GM21423 (cell line): Measurements from ENCODE around the gene CIB1.
A peak's percentile ranks its signal among the peaks of the same experiment; 100 is the strongest.

ENCODE experiments used
- ATAC-seq: cut with Tn5 transposase; IDR thresholded peaks from one replicate; pipeline ENCODE4 v1.9.1; 2021; ENCODE audit warnings: mild to moderate bottlenecking, moderate library complexity; ENCODE audit not compliant: unreplicated experiment

The CIB1 gene

GRCh38 chr15:90241343-90242192, 7.8 kb upstream of the CIB1 start:
- ATAC-seq: no peak

GRCh38 chr15:90240856-90241255, 7.1 kb upstream of the CIB1 start:
- no peak for ATAC-seq

- no peak for ATAC-seq
Observed at GRCh38 chr15:90239371-90239770, 5.6 kb upstream of the CIB1 start.

GRCh38 chr15:90234096-90234988, 601 bp upstream of the CIB1 start, which contains the start of gene GDPGP1:
TSS of gene GDPGP1 (plus strand) at chr15:90234209. CDS start at chr15:90240909, 6,700 bp downstream.
- ATAC-seq: peak; percentile 69

GRCh38 chr15:90232941-90233386, 777 bp downstream of the CIB1 start:
- ATAC-seq: no peak

- ATAC-seq: no peak
Observed at GRCh38 chr15:90232196-90232595, 1.5 kb downstream of the CIB1 start.

- ATAC-seq: no peak
Observed at GRCh38 chr15:90231028-90232017, 2.4 kb downstream of the CIB1 start.

GRCh38 chr15:90230610-90231009, 3.1 kb downstream of the CIB1 start:
- ATAC-seq: no peak

GRCh38 chr15:90230071-90230494, 3.7 kb downstream of the CIB1 start:
- ATAC-seq: no peak

GRCh38 chr15:90228960-90229359, 4.8 kb downstream of the CIB1 start:
- no peak for ATAC-seq

GRCh38 chr15:90227816-90228772, 5.6 kb downstream of the CIB1 start:
- ATAC-seq: no peak

GRCh38 chr15:90227336-90227735, 6.4 kb downstream of the CIB1 start:
- no peak for ATAC-seq

GRCh38 chr15:90225504-90226234, 8.1 kb downstream of the CIB1 start:
- no peak for ATAC-seq

GRCh38 chr15:90225047-90225446, 8.7 kb downstream of the CIB1 start:
- ATAC-seq: no peak

- no peak for ATAC-seq
Observed at GRCh38 chr15:90223441-90224165, 10.1 kb downstream of the CIB1 start.

- ATAC-seq: no peak
Observed at GRCh38 chr15:90222547-90222946, 11.2 kb downstream of the CIB1 start.

- no peak for ATAC-seq
Observed at GRCh38 chr15:90221246-90221900, 12.4 kb downstream of the CIB1 start.
